AG10803 (cell line): ENCODE results near the gene INIP.

Experiments
- DNase-seq: peaks from one replicate; pipeline ENCODE4 v3.0.0; 2010; ENCODE audit warnings: low read depth
- H3K4me3 ChIP-seq: 2 replicates; pipeline ENCODE4 v1.5.1; 2011; ENCODE audit warnings: mild to moderate bottlenecking, low read length, control low read depth
- CTCF ChIP-seq: conservative IDR thresholded peaks from 2 replicates; pipeline ENCODE4 v1.5.1; 2011; ENCODE audit warnings: mild to moderate bottlenecking, low read length, control low read depth, inconsistent platforms

The INIP gene

DNA sequence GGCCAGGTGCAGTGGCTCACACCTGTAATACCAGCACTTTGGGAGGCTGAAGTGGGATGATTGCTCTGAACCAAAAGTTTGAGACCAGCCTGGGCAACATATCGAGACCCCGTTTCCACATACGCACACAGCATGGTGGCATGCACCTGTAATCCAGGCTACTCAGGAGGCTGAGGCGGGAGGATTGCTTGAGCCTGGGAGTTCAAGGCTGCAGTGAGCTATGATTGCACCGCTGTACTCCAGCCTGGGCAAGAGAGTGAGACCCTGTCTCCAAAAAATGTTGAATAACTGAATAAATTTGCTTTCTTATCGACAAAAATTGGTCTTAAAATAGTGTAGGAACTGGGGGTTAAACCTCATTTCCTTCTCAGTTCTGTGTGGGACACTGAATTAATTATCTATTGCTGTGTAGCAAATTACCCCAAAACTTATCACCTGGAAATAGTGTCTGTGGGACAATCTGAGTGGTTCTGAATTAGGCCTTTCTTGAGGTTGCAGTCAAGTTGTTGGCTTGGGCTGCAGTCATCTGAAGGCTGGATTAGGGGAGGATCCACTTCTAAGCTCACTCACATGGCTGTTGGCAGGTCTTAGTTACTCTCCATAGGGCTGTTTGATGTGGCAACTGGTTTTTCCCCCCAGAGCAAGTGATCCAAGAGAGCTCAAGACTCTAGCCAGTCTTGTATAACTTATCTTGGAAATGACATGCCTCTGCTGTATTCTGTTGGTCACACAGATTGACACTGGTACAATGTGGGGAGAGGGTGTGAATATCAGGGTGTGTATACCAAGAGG, 34.6 kb upstream of the INIP start:
- peak overlapping the region; percentile 75; the same call in 1 of the 2 replicates for H3K4me3 ChIP-seq
- TF ChIP-seq CTCF: no peak
- DNase-seq: no peak

GRCh38 chr9:112751056-112751795, 33.3 kb upstream of the INIP start:
- H3K4me3 ChIP-seq: peak overlapping the region; percentile 75
- DNase-seq: peak; percentile 49
- TF ChIP-seq CTCF: no peak

GRCh38 chr9:112750764-112751055, 32.8 kb upstream of the INIP start:
- DNase-seq: no peak
- peak overlapping the region; percentile 75 for H3K4me3 ChIP-seq
- no peak for TF ChIP-seq CTCF

- DNase-seq: peak; percentile 89
- peak within 1 kb of the TSS; percentile 75 for H3K4me3 ChIP-seq
- TF ChIP-seq CTCF: peak; percentile 20; the same call in 1 of the 2 replicates
These were observed 32.3 kb upstream of the INIP start, which contains the start of gene SNX30 for GRCh38 chr9:112750016-112750763. SNX30 (plus strand) TSS chr9:112750760; CDS start chr9:112751002, 242 bp downstream.

GRCh38 chr9:112747094-112747493, 29.2 kb upstream of the INIP start:
- TF ChIP-seq CTCF: no peak
- H3K4me3 ChIP-seq: no peak overlapping the region
- DNase-seq: no peak

DNA sequence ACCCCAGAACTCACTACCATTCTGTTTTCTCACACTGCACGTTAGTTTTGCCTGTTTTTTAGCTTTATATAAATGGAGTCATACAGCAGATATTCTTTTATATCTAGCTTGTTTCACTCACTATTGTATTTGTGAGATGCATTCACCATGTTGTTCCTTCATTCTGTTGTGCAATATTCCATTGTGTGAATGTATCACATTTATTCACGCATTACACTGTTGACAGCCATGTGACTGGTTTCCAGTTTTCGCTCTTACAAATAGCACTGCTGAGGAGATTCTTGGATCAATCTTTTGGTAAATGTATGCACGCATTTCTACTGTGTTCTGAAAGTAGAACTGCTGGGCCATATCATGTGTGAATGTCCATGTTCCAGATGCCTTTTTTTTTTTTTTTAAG, 26.3 kb upstream of the INIP start:
- no peak for DNase-seq
- TF ChIP-seq CTCF: no peak
- H3K4me3 ChIP-seq: no peak overlapping the region
